PC-9 (cell line): Measurements from ENCODE around the gene TTC7B.

Experiments
- EZH2 ChIP-seq: fragments of 200-600 bp; sonication (generic); IDR thresholded peaks from 2 replicates; pipeline ENCODE4 v1.8.0; 2017; ENCODE audit warnings: antibody characterized with exemption, low read depth
- TF ChIP-seq, protein P1 (sequence below): fragments of 200-600 bp; sonication (generic); conservative IDR thresholded peaks from 2 replicates; pipeline ENCODE4 v1.6.1; 2017; ENCODE audit warnings: mixed run types, antibody characterized with exemption, mild to moderate bottlenecking, moderate library complexity

DNA sequence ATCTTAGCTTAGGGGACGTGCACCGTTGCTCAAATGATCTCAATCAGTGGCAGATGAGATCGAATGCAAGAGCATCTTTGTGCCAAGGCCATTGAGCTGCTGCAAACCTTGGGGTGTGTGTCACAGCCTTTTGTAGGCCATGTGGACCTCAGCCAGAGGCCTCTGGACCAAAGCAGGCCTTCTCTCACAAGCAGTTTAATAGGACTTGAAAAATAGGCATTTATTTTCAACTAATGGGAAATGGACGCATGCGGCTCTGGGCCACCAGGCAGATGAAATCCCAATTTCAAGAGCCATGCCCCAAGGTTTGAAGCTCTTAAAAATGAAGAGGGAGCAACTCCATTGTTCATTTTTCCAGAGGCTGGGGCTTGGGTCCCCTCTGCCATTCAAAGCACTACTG lies 87.3 kb downstream of the TTC7B start:
- TF ChIP-seq, protein P1, sequence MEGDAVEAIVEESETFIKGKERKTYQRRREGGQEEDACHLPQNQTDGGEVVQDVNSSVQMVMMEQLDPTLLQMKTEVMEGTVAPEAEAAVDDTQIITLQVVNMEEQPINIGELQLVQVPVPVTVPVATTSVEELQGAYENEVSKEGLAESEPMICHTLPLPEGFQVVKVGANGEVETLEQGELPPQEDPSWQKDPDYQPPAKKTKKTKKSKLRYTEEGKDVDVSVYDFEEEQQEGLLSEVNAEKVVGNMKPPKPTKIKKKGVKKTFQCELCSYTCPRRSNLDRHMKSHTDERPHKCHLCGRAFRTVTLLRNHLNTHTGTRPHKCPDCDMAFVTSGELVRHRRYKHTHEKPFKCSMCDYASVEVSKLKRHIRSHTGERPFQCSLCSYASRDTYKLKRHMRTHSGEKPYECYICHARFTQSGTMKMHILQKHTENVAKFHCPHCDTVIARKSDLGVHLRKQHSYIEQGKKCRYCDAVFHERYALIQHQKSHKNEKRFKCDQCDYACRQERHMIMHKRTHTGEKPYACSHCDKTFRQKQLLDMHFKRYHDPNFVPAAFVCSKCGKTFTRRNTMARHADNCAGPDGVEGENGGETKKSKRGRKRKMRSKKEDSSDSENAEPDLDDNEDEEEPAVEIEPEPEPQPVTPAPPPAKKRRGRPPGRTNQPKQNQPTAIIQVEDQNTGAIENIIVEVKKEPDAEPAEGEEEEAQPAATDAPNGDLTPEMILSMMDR, result no peak
- TF ChIP-seq EZH2, result no peak
